ENCODE results near the gene ALG3.

Gene ALG3

GRCh38 chr3:184259878-184260723, 11.3 kb upstream of the ALG3 start:
- TF ChIP-seq CTCF (IDR thresholded peaks at IDR 0.05; ENCODE audit: low read length, missing control alignments), result no peak
- peak; percentile 30 for DNase-seq (ENCODE audit: low read depth)
- peak overlapping the region; percentile 41 for H3K4me3 ChIP-seq (replicated peaks; ENCODE audit: low read depth, low read length)

GRCh38 chr3:184259396-184259877, 10.7 kb upstream of the ALG3 start:
- TF ChIP-seq CTCF (IDR thresholded peaks at IDR 0.05; ENCODE audit: low read length, missing control alignments), result no peak
- DNase-seq (ENCODE audit: low read depth), result no peak
- H3K4me3 ChIP-seq (replicated peaks; ENCODE audit: low read depth, low read length), result no peak overlapping the region

- no peak overlapping the region for H3K4me3 ChIP-seq (replicated peaks; ENCODE audit: low read depth, low read length)
- TF ChIP-seq CTCF (IDR thresholded peaks at IDR 0.05; ENCODE audit: low read length, missing control alignments), result no peak
- no peak for DNase-seq (ENCODE audit: low read depth)
Measured at GRCh38 chr3:184258926-184259325, 10.2 kb upstream of the ALG3 start.

GRCh38 chr3:184257083-184257915, 8.5 kb upstream of the ALG3 start:
- TF ChIP-seq CTCF (IDR thresholded peaks at IDR 0.05; ENCODE audit: low read length, missing control alignments), result no peak
- H3K4me3 ChIP-seq (replicated peaks; ENCODE audit: low read depth, low read length), result no peak overlapping the region
- DNase-seq (ENCODE audit: low read depth), result no peak

- no peak overlapping the region for H3K4me3 ChIP-seq (replicated peaks; ENCODE audit: low read depth, low read length)
- DNase-seq (ENCODE audit: low read depth), result no peak
- TF ChIP-seq CTCF (IDR thresholded peaks at IDR 0.05; ENCODE audit: low read length, missing control alignments), result no peak
Measured at GRCh38 chr3:184255291-184256039, 6.7 kb upstream of the ALG3 start.

- H3K4me3 ChIP-seq (replicated peaks; ENCODE audit: low read depth, low read length), result peak overlapping the region; percentile 73
- DNase-seq (ENCODE audit: low read depth), result peak; percentile 90
- peak; percentile 98 for TF ChIP-seq CTCF (IDR thresholded peaks at IDR 0.05; ENCODE audit: low read length, missing control alignments)
Measured at GRCh38 chr3:184250167-184250828, 1.5 kb upstream of the ALG3 start.

Data from fibroblast of pulmonary artery (primary cell).